ENCODE measurements around the gene CCDC33.

The CCDC33 gene

GRCh38 chr15:74268020-74268419 lies 31.9 kb downstream of the CCDC33 start:
- no peak for DNase-seq (ENCODE audit: low read depth)
- no peak overlapping the region for H3K4me3 ChIP-seq (ENCODE audit: control insufficient read depth, low read depth, low read length)

GRCh38 chr15:74269362-74270035 lies 33.4 kb downstream of the CCDC33 start:
- no peak for DNase-seq (ENCODE audit: low read depth)
- TF ChIP-seq, protein P1, sequence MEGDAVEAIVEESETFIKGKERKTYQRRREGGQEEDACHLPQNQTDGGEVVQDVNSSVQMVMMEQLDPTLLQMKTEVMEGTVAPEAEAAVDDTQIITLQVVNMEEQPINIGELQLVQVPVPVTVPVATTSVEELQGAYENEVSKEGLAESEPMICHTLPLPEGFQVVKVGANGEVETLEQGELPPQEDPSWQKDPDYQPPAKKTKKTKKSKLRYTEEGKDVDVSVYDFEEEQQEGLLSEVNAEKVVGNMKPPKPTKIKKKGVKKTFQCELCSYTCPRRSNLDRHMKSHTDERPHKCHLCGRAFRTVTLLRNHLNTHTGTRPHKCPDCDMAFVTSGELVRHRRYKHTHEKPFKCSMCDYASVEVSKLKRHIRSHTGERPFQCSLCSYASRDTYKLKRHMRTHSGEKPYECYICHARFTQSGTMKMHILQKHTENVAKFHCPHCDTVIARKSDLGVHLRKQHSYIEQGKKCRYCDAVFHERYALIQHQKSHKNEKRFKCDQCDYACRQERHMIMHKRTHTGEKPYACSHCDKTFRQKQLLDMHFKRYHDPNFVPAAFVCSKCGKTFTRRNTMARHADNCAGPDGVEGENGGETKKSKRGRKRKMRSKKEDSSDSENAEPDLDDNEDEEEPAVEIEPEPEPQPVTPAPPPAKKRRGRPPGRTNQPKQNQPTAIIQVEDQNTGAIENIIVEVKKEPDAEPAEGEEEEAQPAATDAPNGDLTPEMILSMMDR (conservative IDR thresholded peaks at IDR 0.05; ENCODE audit: control insufficient read depth, insufficient read depth, low read depth, low read length) = no peak
- H3K4me3 ChIP-seq (ENCODE audit: control insufficient read depth, low read depth, low read length) = no peak overlapping the region

More at GRCh38 chr15:74268020-74268419, 31.9 kb downstream of the CCDC33 start:
- TF ChIP-seq, protein P1 (conservative IDR thresholded peaks at IDR 0.05; ENCODE audit: control insufficient read depth, insufficient read depth, low read depth, low read length) = no peak

DNA sequence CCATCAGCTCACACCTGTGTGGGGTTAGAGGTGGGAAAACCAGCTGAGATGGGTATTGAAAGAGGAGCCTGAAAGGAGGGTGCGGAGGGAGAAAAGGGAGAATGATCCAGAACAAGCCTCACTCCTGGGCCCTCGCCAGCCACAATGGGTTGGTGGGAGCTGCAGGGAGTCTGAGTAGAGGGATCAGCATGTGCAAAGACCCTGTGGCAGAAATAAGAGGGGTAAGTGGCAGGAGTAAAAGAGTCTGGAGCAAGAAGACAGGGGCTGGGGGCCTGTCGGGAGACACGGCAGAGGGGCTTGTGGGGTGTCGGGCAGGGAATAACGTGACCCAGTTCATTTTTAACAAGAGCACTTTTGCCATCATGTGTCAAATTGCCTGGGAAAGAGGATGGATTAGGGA lies 34.0 kb downstream of the CCDC33 start:
- no peak for DNase-seq (ENCODE audit: low read depth)
- TF ChIP-seq, protein P1 (conservative IDR thresholded peaks at IDR 0.05; ENCODE audit: control insufficient read depth, insufficient read depth, low read depth, low read length) = no peak
- no peak overlapping the region for H3K4me3 ChIP-seq (ENCODE audit: control insufficient read depth, low read depth, low read length)

DNA sequence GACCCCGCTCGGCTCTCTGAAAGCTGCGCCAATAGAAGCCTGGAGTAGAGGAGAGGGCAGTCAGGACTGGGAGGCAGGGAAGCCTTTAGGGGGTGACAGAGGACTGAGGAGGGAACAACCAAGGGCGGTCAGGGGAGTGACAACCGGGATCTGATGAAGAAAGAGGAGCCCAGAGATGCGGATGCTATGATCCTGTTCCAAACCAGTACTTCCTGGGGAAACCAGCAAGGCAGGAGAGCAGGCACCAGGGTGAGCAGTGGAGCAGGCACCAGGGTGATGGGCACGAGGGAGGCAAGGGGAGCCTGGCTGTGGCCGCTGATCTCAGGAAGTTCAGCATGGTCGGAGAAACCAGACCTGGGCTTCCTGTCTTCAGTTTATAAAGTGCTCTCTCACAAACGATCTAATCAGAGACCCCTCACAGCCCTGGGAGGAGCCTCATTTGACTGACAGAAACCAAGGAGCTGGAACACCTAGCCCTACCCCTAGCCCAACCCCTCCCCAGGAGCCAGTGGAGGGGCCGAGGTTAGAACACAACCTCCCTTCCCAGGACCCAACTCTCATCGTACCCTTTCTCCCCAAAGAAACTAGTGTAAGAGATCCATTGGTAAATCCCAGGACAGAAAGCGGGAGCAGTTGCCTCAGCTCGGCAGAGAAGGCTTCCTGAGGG lies 34.9 kb downstream of the CCDC33 start:
- no peak overlapping the region for H3K4me3 ChIP-seq (ENCODE audit: control insufficient read depth, low read depth, low read length)
- TF ChIP-seq, protein P1 (conservative IDR thresholded peaks at IDR 0.05; ENCODE audit: control insufficient read depth, insufficient read depth, low read depth, low read length) = no peak
- DNase-seq (ENCODE audit: low read depth) = no peak

DNA sequence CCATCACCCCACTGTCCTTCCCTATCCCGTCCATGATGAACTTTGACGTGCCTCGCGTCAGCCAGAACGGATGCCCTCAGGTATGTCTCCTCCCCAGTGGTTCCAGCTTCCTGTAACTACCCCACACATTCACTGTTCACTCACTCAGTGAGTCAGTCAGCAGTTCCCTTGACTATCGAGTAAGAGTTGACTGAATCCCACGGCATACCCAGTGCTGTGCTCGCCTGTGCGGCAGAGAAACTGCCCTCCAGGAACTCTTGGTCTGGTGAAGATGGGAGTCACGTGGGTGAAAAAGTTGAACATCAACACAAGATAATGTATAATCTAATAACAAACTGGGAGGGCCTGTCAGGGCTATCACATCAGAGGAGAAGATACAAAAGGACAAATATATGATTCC lies 36.7 kb downstream of the CCDC33 start:
- H3K4me3 ChIP-seq (ENCODE audit: control insufficient read depth, low read depth, low read length) = no peak overlapping the region
- TF ChIP-seq, protein P1 (conservative IDR thresholded peaks at IDR 0.05; ENCODE audit: control insufficient read depth, insufficient read depth, low read depth, low read length) = no peak
- DNase-seq (ENCODE audit: low read depth) = no peak

GRCh38 chr15:74274470-74275038 lies 38.4 kb downstream of the CCDC33 start:
- TF ChIP-seq, protein P1 (conservative IDR thresholded peaks at IDR 0.05; ENCODE audit: control insufficient read depth, insufficient read depth, low read depth, low read length) = no peak
- no peak overlapping the region for H3K4me3 ChIP-seq (ENCODE audit: control insufficient read depth, low read depth, low read length)
- no peak for DNase-seq (ENCODE audit: low read depth)
